WI38 (cell line): ENCODE measurements around the gene FXYD1.

Source experiments
- H3K4me3 ChIP-seq: 2 replicates; pipeline ENCODE4 v1.5.1; 2011; ENCODE audit warnings: low read depth, mild to moderate bottlenecking, control low read depth, low read length
- TF ChIP-seq, protein P1 (sequence below): IDR thresholded peaks from 2 replicates; pipeline ENCODE4 v1.5.1; 2012; ENCODE audit warnings: low read depth, mild to moderate bottlenecking, control low read depth, low read length

The FXYD1 gene

DNA sequence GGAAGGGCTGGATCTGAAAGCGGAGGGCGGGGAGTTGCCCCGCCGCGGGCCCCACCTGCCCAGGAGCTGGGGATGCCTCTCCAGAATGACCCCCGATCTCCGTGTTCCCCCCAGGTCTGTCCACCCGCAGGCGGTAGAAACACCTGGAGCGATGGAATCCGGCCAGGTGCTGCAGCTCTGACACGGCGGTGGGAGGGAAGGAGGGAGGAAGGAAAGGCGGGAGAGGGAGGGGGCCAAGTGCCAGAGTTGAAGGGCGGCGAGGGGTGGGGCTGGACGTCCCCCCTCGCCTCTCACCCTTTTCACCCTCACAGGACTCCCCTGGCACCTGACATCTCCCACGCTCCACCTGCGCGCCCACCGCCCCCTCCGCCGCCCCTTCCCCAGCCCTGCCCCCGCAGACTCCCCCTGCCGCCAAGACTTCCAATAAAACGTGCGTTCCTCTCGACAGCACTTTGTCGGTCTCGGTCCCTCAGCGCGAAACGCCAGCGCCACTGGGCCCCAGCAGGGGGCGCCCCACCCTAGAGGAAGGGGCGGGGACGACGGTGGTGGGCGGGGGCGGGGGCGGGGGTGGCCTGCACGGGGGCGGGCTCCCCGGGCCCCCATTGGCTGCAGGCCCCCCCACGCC is 4.1 kb downstream of the FXYD1 start:
- TF ChIP-seq, protein P1, sequence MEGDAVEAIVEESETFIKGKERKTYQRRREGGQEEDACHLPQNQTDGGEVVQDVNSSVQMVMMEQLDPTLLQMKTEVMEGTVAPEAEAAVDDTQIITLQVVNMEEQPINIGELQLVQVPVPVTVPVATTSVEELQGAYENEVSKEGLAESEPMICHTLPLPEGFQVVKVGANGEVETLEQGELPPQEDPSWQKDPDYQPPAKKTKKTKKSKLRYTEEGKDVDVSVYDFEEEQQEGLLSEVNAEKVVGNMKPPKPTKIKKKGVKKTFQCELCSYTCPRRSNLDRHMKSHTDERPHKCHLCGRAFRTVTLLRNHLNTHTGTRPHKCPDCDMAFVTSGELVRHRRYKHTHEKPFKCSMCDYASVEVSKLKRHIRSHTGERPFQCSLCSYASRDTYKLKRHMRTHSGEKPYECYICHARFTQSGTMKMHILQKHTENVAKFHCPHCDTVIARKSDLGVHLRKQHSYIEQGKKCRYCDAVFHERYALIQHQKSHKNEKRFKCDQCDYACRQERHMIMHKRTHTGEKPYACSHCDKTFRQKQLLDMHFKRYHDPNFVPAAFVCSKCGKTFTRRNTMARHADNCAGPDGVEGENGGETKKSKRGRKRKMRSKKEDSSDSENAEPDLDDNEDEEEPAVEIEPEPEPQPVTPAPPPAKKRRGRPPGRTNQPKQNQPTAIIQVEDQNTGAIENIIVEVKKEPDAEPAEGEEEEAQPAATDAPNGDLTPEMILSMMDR = peak; percentile 44
- H3K4me3 ChIP-seq = no peak overlapping the region

DNA sequence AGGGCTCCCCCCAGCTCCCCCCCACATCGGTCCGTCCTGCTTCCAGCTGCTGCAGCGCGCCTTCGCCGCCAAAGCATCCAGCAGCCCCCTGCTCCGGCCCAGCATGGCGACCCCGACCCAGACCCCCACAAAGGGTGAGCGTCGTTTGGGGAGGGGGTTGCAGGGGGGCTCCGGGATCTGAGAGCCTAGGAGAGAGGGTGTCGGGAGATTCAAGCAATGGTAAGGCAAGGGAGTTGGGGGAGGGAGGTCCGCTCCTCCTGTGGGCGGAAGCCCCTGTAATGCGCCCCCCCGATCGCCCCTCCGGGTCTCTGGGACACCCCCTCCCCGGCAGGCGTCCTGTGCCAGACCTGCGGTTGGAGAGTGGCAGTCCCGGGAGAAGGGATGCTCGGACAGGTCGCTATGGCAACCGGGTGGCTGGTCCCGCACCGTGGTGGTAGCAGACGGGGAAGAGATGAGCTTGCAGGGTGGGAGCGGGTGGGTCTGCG is 4.6 kb downstream of the FXYD1 start, which contains the start of gene FXYD7:
FXYD7 (plus strand) TSS at position 25 of the 485 bp plus-strand sequence; CDS start at position 104, 79 bp downstream.
- TF ChIP-seq, protein P1 = no peak
- no peak within 1 kb of the TSS for H3K4me3 ChIP-seq

DNA sequence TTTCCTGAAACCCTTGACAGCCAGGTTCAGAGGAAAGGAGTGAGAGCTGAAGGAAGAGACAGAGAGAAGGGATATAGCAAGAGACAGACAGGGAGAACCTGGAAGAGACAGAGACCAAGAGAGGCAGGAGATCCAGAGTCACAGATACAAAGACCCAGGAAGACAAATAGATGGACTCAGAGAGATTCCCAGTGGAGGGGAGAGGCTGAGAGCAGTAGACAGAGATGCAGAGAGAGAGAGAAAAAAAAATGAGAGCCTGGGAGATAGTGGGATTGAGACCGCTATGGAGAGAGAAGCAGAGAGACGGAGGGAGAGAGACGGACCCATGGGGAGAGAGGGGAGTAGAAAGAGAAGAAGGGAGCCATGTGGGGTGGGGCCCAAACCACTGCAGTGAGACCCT is 5.2 kb downstream of the FXYD1 start:
- H3K4me3 ChIP-seq = no peak overlapping the region

DNA sequence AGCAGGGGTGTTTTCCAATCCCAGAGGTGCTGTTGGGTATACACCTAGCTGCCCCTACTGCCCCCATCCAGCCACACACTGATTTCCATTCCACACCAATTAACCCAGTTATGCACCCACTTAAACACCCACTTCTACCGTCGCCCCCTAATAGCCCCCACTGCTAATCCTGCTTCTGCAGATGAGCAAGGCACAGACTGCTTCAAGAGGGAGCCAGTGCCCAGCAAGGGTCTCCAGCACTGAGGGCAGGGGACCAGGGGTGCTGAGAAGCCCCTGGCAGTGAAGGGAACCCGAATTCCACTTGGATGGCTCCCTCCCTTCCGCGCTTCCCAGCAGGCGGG is 5.6 kb downstream of the FXYD1 start:
- TF ChIP-seq, protein P1 = no peak
- H3K4me3 ChIP-seq = no peak overlapping the region

More for the DNA sequence above, 5.2 kb downstream of the FXYD1 start:
- TF ChIP-seq, protein P1 = no peak

DNA sequence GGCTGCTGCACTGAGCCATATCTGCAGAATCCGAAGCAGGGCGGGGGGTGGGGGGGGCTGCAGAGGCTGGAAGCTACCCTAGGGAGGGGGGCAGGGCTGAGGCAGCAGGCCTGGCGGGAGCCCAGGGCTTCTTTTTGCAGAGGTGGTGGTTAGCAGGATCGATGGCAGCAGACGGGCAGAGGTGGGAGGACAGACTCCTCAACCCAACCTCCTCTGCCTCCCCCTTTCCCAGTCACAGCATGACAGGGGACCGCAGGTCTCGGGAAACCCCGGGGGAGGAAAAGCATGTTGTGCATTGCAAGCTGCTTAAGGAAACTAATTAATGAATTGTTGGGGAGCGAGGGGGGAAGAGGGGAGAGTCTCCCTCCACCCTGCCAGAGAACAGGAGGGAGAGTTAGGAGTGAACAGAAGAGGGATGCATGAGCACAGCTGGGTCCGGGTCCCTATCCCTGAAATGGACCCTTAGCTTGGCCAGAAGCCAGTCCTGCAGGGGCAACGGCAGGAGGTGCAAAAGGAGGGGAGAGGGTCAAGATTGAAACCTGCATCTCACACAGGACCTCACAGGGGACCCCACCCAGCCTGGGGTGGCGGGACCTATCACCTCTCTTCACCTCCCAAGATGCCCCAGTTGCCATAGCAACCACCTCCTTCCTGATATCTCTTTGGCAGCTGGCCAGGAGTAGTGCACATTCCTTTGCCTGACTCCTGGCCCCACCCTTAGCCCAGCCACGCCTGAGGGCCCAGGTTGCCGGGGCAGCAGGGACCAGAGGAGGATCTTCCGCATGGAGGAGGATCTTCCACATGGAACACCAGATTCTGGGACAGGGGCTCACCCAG is 6.2 kb downstream of the FXYD1 start:
- no peak overlapping the region for H3K4me3 ChIP-seq

DNA sequence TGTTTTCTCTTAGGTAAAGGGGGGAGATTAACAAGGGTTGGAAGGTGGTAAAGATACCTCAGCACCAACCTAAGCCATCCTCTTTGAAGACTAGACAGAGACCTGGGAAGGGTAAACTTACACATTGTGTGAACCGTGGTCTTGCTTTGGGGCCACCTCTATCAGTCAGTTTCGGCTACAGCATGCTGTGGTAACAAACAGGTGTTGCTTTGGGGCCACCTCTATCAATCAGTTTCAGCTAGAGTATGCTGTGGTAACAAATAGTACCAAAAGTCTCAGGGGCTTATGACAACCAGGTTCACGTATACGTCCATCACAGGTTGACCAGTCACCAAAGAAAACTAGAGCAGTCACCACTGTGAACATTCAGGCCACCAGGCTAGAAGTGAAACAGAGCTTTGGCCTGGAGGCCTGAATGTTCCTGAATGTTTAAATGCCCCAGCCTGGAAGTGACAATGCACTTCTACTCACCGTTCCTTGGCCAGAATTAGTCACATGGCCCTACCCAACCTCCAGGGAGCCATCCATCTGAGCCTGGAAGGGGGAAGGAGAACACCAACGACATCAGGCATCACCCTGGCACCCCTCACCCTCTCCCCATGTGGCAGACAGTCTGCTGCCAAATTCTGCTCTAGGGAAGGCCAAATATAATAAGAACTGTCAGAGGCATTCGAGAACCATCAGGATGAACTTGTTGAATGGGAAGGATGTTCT is 8.3 kb downstream of the FXYD1 start:
- H3K4me3 ChIP-seq = no peak overlapping the region
- TF ChIP-seq, protein P1 = no peak

More for the DNA sequence above, 6.2 kb downstream of the FXYD1 start:
- TF ChIP-seq, protein P1 = no peak
